Stomach smooth muscle (tissue), 2 donors: ENCODE data around the gene AGR2.

Experiments
- H3K27ac ChIP-seq: one replicate; pipeline ENCODE4 v1.7.0; 2013; ENCODE audit warnings: mild to moderate bottlenecking, low read length, inconsistent platforms
- H3K27me3 ChIP-seq, 2 donors: one replicate each; pipeline ENCODE4 v1.7.0; 2013; ENCODE audit warnings: low read length in 2 of 2; ENCODE audit not compliant: insufficient read depth in 2 of 2, control insufficient read depth in 1 of 2
- H3K36me3 ChIP-seq, 2 donors: one replicate each; pipeline ENCODE4 v1.7.0; 2013; ENCODE audit warnings: low read length in 2 of 2; ENCODE audit not compliant: control insufficient read depth in 2 of 2, insufficient read depth in 2 of 2
- H3K4me1 ChIP-seq: one replicate; pipeline ENCODE4 v1.7.0; 2013; ENCODE audit warnings: low read length; ENCODE audit not compliant: control insufficient read depth, insufficient read depth
- H3K4me3 ChIP-seq, 2 donors: one replicate each; pipeline ENCODE4 v1.7.0; 2013; ENCODE audit warnings: low read length in 2 of 2
- H3K9ac ChIP-seq, 2 donors: one replicate each; pipeline ENCODE4 v1.7.0; 2013; ENCODE audit warnings: low read length in 2 of 2, mild to moderate bottlenecking in 1 of 2
- H3K9me3 ChIP-seq, 2 donors: one replicate each; pipeline ENCODE4 v1.7.0; 2013; ENCODE audit warnings: low read length in 2 of 2; ENCODE audit not compliant: control insufficient read depth in 2 of 2
- donor health status: healthy.
- donor health status: Pancreatic carcinoma.

The AGR2 gene

DNA sequence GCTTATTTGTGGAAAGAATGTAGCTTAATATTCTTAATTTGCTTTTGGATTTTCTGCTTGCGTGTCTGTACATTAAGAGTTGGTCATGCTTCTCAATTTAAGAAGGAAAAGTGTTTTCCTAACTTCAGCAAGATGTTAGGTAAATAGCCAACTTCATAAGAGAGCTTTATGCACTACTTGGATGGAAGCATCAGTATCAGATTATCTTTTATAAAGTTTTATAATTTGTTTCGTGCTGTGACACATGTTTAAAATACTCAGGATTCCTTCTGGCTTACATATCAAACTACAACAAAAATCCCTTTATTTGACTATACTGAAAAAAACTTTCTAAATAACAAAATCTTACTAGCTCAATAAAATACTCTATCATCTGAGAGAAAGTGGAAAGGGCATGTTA lies 34.8 kb upstream of the AGR2 start:
- Histone ChIP-seq H3K4me1 (no peaks in the 10 kb centered on the region), H3K27me3 (no peaks in the 10 kb centered on the region), H3K9me3 (no peaks in the 10 kb centered on the region), H3K36me3 (no peaks in the 10 kb centered on the region), H3K4me3 (no peak overlapping the region), H3K27ac (no peak overlapping the region), H3K9ac (no peak overlapping the region)

DNA sequence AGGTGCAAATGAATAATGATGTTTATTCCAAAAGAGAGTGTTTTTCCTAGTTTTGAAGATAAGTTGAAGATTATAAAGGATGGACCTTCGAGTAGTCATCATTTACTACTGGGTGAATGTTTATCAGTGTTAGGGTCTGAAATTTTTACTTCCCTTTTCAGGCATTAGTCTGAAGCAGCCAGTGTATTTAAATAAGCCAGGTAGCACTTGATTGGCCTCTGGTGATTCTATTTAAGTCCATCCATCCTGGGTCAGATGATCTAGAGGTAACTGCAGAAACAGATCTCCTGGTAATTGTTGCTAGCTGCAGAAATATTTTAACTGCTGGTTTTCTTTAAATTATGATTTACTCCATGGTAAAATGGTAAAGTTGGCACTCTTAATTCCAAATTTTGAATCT lies 34.1 kb upstream of the AGR2 start:
- H3K4me3 ChIP-seq: no peak overlapping the region
- H3K36me3 ChIP-seq: no peaks in the 10 kb centered on the region
- no peaks in the 10 kb centered on the region for H3K4me1 ChIP-seq
- H3K27ac ChIP-seq: no peak overlapping the region
- H3K27me3 ChIP-seq: no peaks in the 10 kb centered on the region
- H3K9me3 ChIP-seq: no peaks in the 10 kb centered on the region
- H3K9ac ChIP-seq: no peak overlapping the region

- Histone ChIP-seq H3K4me3 (no peak overlapping the region), H3K9me3 (no peaks in the 10 kb centered on the region), H3K27ac (no peak overlapping the region), H3K27me3 (no peaks in the 10 kb centered on the region), H3K4me1 (no peaks in the 10 kb centered on the region), H3K36me3 (no peaks in the 10 kb centered on the region), H3K9ac (no peak overlapping the region)
These were observed 33.6 kb upstream of the AGR2 start for GRCh38 chr7:16838386-16838785.

DNA sequence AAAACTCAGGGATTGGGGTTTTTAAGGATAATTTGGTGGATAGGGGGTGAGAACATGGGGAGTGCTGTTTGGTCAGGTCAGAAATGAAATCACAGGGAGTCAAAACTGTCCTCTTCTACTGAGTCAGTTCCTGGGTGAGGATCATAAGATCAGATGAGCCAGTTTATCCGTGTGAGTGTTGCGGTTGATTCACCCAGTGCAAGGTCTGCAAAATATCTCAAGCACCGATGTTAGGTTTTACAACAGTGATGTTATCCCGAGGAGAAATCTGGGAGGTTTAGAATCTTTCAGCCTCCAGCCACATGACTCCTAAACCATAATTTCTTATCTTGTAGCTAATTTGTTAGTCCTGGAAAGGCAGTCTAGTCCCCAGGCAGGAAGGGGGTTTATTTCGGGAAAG lies 31.7 kb upstream of the AGR2 start:
- Histone ChIP-seq H3K27ac (no peak overlapping the region), H3K9ac (no peak overlapping the region), H3K27me3 (no peaks in the 10 kb centered on the region)

DNA sequence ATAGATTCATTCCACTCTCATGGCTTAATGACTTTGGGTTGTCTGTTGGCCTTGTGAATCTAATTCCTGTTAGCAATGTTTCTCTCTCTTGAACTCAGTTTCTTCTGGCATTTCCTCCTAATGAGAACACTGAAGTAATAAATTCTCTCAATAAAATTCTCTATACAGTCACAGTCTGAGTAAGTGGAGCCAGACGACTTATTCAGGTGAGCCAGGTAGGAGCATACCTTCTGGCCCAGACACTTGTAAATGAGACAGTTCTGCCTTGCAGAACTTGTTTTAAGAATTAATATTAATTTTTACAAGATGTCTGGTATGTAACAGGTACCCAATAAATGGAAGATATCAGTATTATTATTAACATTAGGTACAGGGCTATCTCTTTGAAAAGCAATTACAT lies 28.6 kb upstream of the AGR2 start:
- H3K9ac ChIP-seq: no peak overlapping the region
- no peak overlapping the region for H3K27ac ChIP-seq
- no peaks in the 10 kb centered on the region for H3K36me3 ChIP-seq
- no peaks in the 10 kb centered on the region for H3K27me3 ChIP-seq
- H3K4me3 ChIP-seq: no peak overlapping the region
- H3K4me1 ChIP-seq: no peaks in the 10 kb centered on the region
- no peaks in the 10 kb centered on the region for H3K9me3 ChIP-seq

More for the DNA sequence above, 31.7 kb upstream of the AGR2 start:
- Histone ChIP-seq H3K36me3 (no peaks in the 10 kb centered on the region), H3K4me3 (no peak overlapping the region), H3K9me3 (no peaks in the 10 kb centered on the region), H3K4me1 (no peaks in the 10 kb centered on the region)

DNA sequence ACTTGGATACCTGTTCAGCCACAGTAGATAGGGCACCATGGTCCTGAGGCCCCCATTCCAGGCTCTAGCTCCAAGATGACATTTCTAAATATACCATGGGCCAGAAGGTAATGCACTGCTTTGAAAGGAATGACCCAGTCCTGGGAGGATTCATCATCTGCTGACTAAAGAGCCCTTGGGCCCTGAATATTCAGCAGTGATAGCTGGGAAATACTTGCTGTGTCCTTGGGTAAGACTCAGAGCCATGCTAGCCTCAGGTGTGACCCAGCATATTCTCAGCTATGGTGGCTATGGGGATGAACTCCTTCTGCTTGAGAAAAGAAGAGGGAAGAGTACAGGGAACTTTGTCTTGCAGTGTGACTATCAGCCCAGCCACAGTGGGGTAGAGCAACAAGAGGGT lies 21.3 kb upstream of the AGR2 start:
- no peaks in the 10 kb centered on the region for H3K27me3 ChIP-seq
- no peaks in the 10 kb centered on the region for H3K36me3 ChIP-seq
- no peaks in the 10 kb centered on the region for H3K4me1 ChIP-seq
- H3K27ac ChIP-seq: no peak overlapping the region
- H3K9ac ChIP-seq: no peak overlapping the region
- no peaks in the 10 kb centered on the region for H3K9me3 ChIP-seq
- no peak overlapping the region for H3K4me3 ChIP-seq

DNA sequence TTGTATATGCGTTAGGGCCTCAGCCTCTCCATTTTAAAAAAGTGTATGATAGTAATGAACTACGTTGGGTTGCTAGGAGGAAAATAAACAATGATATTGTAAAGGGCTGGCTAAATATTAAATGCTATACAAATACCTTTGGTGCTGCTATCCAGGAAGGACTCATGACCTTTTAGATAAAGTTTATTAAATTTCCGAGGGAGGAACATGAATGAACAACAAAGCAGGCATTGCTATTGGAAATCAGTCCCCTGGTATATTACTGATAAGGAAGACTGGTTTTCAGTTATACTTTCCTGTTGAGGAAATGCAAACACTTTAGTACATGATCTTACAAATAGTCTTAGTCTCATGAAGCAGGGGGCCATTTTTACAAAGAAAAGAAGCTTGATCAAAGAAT lies 17.2 kb upstream of the AGR2 start:
- Histone ChIP-seq H3K4me3 (no peak overlapping the region), H3K4me1 (no peaks in the 10 kb centered on the region), H3K9ac (no peak overlapping the region), H3K27ac (no peak overlapping the region), H3K36me3 (no peaks in the 10 kb centered on the region), H3K27me3 (no peaks in the 10 kb centered on the region), H3K9me3 (no peaks in the 10 kb centered on the region)

DNA sequence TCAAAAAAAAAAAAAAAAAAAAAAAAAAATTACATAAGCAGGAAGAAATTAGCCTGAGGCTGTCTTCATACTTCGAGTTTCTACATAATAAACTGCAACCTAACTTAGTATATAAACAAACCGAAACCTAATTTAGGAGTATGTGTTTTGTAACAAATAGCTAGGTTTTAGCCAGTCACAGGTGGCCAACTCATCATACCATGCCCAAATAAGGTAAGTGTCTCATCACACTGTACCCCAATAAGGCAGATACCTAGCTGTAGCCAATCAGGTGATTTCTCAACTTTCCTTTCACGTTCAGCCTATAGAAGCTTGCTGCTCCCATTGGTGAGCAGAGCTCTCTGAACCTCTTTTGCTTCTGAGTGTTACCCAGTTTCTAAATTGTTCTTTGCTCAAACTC lies 13.9 kb upstream of the AGR2 start:
- Histone ChIP-seq H3K27me3 (no peaks in the 10 kb centered on the region), H3K9ac (no peak overlapping the region), H3K4me3 (no peak overlapping the region)

DNA sequence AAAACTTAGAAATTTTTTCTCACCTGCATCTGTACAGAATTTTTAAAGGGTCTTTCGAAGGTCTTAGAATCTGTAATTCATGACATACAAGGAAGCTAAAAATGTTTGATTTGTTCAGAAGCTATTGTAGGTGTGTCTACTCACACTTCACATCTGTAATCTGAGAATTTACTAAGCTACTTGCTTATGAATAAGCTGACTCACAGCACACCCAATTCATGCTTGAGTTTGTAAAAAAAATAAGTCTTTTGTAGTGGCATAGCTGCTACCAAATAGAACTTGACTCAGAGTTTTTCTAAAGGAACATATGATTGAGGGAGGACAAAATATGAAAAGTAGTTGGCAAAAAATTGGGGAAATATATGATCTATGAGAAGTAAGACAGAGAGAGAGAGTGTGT lies 12.7 kb upstream of the AGR2 start:
- Histone ChIP-seq H3K27ac (no peak overlapping the region), H3K27me3 (no peaks in the 10 kb centered on the region), H3K9me3 (no peaks in the 10 kb centered on the region), H3K36me3 (no peaks in the 10 kb centered on the region), H3K4me1 (no peaks in the 10 kb centered on the region), H3K4me3 (no peak overlapping the region), H3K9ac (no peak overlapping the region)

More for the DNA sequence above, 13.9 kb upstream of the AGR2 start:
- Histone ChIP-seq H3K9me3 (no peaks in the 10 kb centered on the region), H3K27ac (no peak overlapping the region), H3K4me1 (no peaks in the 10 kb centered on the region), H3K36me3 (no peaks in the 10 kb centered on the region)

DNA sequence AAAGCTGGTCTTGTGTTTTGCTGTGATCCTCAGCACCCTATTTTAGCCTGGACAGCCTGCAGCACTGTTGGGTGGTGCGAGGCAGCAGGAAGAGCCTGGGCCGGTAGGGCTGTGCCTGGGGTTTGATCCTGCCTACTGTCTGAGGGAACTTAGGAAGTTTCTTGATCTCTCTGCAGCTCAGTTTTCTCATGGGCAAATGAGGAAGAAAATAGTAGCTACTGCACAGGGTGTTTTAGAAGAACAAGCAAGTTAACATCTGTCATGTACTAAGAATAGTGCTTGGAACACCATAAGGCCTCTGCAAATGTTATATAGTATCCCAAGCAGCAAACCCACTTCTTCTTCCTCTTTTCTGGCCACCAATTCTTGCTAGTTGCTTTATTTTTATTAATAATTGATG lies 12.0 kb upstream of the AGR2 start:
- no peaks in the 10 kb centered on the region for H3K4me1 ChIP-seq
- H3K9me3 ChIP-seq: no peaks in the 10 kb centered on the region
- H3K27me3 ChIP-seq: no peaks in the 10 kb centered on the region
- no peak overlapping the region for H3K9ac ChIP-seq
- H3K4me3 ChIP-seq: no peak overlapping the region
- H3K36me3 ChIP-seq: no peaks in the 10 kb centered on the region
- no peak overlapping the region for H3K27ac ChIP-seq

GRCh38 chr7:16815001-16815400 lies 10.2 kb upstream of the AGR2 start:
- Histone ChIP-seq H3K9me3 (no peaks in the 10 kb centered on the region), H3K9ac (no peak overlapping the region), H3K27me3 (no peaks in the 10 kb centered on the region), H3K4me1 (no peaks in the 10 kb centered on the region), H3K36me3 (no peaks in the 10 kb centered on the region), H3K4me3 (no peak overlapping the region), H3K27ac (no peak overlapping the region)

DNA sequence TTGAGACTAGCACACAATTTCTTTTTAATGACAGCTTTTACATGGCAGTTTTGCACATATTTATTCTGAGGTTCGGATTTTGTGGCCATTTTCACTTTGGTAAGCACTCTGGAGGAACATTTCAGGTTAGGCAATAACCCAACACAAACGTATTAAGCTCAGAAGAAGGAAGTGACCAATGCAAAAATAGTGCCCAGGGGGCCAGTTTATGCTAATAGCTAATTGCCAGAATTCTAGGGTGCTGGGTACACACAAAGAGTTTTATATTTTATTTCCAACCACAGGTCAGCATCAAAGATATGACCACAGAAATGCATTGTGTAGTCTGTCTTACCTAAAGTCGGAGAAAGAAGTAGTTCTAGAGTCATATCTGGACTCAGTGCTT lies 8.4 kb upstream of the AGR2 start:
- Histone ChIP-seq H3K9ac (no peak overlapping the region), H3K36me3 (no peaks in the 10 kb centered on the region), H3K4me1 (no peaks in the 10 kb centered on the region), H3K27me3 (no peaks in the 10 kb centered on the region), H3K9me3 (no peaks in the 10 kb centered on the region), H3K4me3 (no peak overlapping the region), H3K27ac (no peak overlapping the region)
